ENCODE data around the gene MEF2D.

DNA sequence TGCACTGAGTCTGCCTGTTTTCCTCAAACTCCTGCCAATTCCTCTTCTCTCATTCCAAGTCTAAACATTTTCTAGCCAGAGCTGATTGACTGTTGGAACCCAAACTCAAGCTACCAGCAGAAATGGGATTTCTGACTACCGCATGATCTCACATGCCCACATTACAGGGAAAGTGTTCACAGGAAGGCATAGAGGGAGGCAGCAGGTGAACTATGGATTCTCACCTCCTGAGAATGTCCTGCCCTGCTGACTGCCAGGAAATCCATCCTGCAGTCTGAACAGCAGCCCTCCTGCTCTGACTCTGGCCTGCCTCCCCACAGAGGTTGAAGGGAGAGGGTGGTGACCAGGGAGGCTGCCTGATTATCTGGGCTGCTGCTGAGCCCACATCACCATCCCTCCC is 49.3 kb upstream of the MEF2D start:
- no peak for TF ChIP-seq POLR2AphosphoS5 (IDR thresholded peaks at IDR 0.05)
- TF ChIP-seq, protein P1, sequence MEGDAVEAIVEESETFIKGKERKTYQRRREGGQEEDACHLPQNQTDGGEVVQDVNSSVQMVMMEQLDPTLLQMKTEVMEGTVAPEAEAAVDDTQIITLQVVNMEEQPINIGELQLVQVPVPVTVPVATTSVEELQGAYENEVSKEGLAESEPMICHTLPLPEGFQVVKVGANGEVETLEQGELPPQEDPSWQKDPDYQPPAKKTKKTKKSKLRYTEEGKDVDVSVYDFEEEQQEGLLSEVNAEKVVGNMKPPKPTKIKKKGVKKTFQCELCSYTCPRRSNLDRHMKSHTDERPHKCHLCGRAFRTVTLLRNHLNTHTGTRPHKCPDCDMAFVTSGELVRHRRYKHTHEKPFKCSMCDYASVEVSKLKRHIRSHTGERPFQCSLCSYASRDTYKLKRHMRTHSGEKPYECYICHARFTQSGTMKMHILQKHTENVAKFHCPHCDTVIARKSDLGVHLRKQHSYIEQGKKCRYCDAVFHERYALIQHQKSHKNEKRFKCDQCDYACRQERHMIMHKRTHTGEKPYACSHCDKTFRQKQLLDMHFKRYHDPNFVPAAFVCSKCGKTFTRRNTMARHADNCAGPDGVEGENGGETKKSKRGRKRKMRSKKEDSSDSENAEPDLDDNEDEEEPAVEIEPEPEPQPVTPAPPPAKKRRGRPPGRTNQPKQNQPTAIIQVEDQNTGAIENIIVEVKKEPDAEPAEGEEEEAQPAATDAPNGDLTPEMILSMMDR (IDR thresholded peaks at IDR 0.05), result no peak

Data from stomach (tissue), 4 donors.